Measurements from ENCODE around the gene BTBD1.

GRCh38 chr15:83014205-83014653 lies 52.8 kb downstream of the BTBD1 start:
- TF ChIP-seq EZH2phosphoT487 (IDR thresholded peaks at IDR 0.05; ENCODE audit: borderline replicate concordance, low read depth, low read length) (no peak), CTCF (conservative IDR thresholded peaks at IDR 0.05; ENCODE audit: low read length) (no peak)

Data from OCI-LY7 (cell line).